ENCODE measurements around the gene PRAMEF10. TPM values are rescaled to one million over a fixed set of nuclear protein-coding genes. Genes with fewer than 3 reads are reported as not detected.
"Not testable (repeated sequence)": the region's sequence is repeated elsewhere in the genome, so short reads cannot be mapped to it uniquely, and the experiment has no call there.

The PRAMEF10 gene
- total and polyA plus RNA-seq, 10 of the 15 experiments (the other 5 are each of a cell fraction or from before 2014, with no cell fraction given), result not detected

DNA sequence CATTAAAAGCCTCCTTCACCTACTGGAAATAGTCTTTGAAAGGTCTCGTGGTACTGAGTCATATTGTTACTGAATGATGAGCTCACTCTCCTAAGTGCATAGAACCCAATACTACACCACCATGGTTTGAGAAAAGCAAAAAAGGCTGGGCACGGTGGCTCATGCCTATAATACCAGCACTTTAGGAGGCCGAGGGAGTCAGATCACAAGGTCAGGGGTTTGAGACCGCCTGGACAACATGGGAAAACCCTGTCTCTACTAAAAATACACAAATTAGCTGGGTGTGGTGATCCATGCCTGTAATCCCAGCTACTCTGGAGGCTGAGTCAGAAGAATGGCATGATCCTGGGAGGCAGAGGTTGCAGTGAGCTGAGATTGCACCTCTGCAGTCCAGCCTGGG lies 46.3 kb downstream of the PRAMEF10 start:
- ChIA-PET RAD21 (ENCODE audit: unreplicated experiment) (no interaction called here), SMC1A (ENCODE audit: uncharacterized antibody, unreplicated experiment) (no interaction called here), POLR2A (no interaction called here), CTCF (no interaction called here)
- ATAC-seq (no peak), FAIRE-seq (no peak), DNase-seq (ENCODE audit: low read depth, low spot score) (no peak)
- TF ChIP-seq KDM1A (IDR thresholded peaks at IDR 0.05; ENCODE audit: borderline replicate concordance) (no peak), JUNB (IDR thresholded peaks at IDR 0.05) (peak; percentile 17; the same call in 1 of the 2 replicates)
- intact Hi-C loops (cut with micrococcal nuclease; ENCODE audit: unreplicated experiment) (no loop called here), in situ Hi-C loops (cut with MboI) (no loop called here)
- H3K27ac ChIP-seq (ENCODE audit: control insufficient read depth, insufficient read depth), result no peak overlapping the region
- no peak overlapping the region for H3K4me3 ChIP-seq
- BruUV-seq (replicated peaks), result no TSS peak
- H3K36me3 ChIP-seq (ENCODE audit: control insufficient read depth in 2 of 2, insufficient read depth in 2 of 2, low read length in 1 of 2), result no peaks in the 10 kb centered on the region
- 2% methylated on average over 4 of the region's 4 CpGs for WGBS (ENCODE audit: insufficient coverage, insufficient replicate concordance, low lambda C conversion rate, missing lambda C conversion rate)
- no peaks in the 10 kb centered on the region for H3K27me3 ChIP-seq (replicated peaks in 1 of 2; ENCODE audit: control insufficient read depth in 2 of 2, insufficient read depth in 2 of 2, low read length in 1 of 2)
- no peak overlapping the region for H2AFZ ChIP-seq (ENCODE audit: control insufficient read depth, low read depth, low read length)
- H3K9me3 ChIP-seq (replicated peaks; ENCODE audit: control insufficient read depth, insufficient read depth, low read length), result no peaks in the 10 kb centered on the region; the same call in 2 of the 3 replicates
- H3K9ac ChIP-seq (ENCODE audit: control insufficient read depth, insufficient read depth, low read length), result no peak overlapping the region
- H3K4me2 ChIP-seq (ENCODE audit: control insufficient read depth, insufficient read depth), result no peak overlapping the region
- H3K4me1 ChIP-seq (ENCODE audit: control insufficient read depth, insufficient read depth, low read length), result no peaks in the 10 kb centered on the region
- no peaks in the 10 kb centered on the region for H3K79me2 ChIP-seq (ENCODE audit: control insufficient read depth, insufficient read depth, low read length)
- no peaks in the 10 kb centered on the region for H4K20me1 ChIP-seq (ENCODE audit: control insufficient read depth, insufficient read depth)

DNA sequence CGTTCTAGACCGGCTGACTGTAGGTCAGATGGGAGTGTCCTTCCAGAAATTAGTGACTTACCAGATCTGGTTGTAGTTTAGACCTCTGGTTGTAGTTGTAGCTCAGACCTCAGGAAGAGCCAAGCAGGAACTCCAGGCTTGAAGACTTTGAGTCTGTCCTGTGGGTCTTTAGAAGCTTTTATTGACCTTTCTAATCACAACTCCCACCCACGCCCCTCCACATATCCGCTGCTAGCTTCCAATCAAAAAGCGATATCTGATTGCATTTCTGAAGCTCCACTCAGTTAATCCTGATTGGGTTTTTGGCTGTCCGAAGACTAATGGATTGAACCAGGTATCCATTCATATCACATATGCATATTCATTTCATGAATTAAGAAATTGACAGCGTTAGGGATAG lies 49.5 kb downstream of the PRAMEF10 start, which contains the start of gene HNRNPCL1:
Gene HNRNPCL1, minus strand, starts transcription at position 101 of the 400 bp plus-strand sequence. CDS start 431 bp downstream, outside the sequence.
- H3K36me3 ChIP-seq (ENCODE audit: control insufficient read depth in 2 of 2, insufficient read depth in 2 of 2, low read length in 1 of 2); in situ Hi-C loops (cut with MboI); H3K4me3 ChIP-seq; H3K4me1 ChIP-seq (ENCODE audit: control insufficient read depth, insufficient read depth, low read length); H3K79me2 ChIP-seq (ENCODE audit: control insufficient read depth, insufficient read depth, low read length); POLR2A ChIA-PET; RAD21 ChIA-PET (ENCODE audit: unreplicated experiment); H3K27ac ChIP-seq (ENCODE audit: control insufficient read depth, insufficient read depth); CTCF ChIA-PET; H2AFZ ChIP-seq (ENCODE audit: control insufficient read depth, low read depth, low read length); H3K9me3 ChIP-seq (replicated peaks; ENCODE audit: control insufficient read depth, insufficient read depth, low read length); DNase-seq (ENCODE audit: low read depth, low spot score); H3K9ac ChIP-seq (ENCODE audit: control insufficient read depth, insufficient read depth, low read length); H4K20me1 ChIP-seq (ENCODE audit: control insufficient read depth, insufficient read depth); FAIRE-seq; BruUV-seq (replicated peaks); intact Hi-C loops (cut with micrococcal nuclease; ENCODE audit: unreplicated experiment); SMC1A ChIA-PET (ENCODE audit: uncharacterized antibody, unreplicated experiment); H3K4me2 ChIP-seq (ENCODE audit: control insufficient read depth, insufficient read depth); H3K27me3 ChIP-seq (replicated peaks in 1 of 2; ENCODE audit: control insufficient read depth in 2 of 2, insufficient read depth in 2 of 2, low read length in 1 of 2); ATAC-seq: not testable (repeated sequence)
- 20% methylated on average over 7 of the region's 7 CpGs for WGBS (ENCODE audit: insufficient coverage, insufficient replicate concordance, low lambda C conversion rate, missing lambda C conversion rate)

Small RNAs within 50 kb of the gene (small RNA-seq; reads per million reads assigned to genes)
- gene RNU6-1072P, result not detected

Other genes with a start within 250 kb of the PRAMEF10 start
Only the 7 nearest of the 14 such genes appear.
- gene PRAMEF1, start 106.9 kb downstream of the PRAMEF10 start, total RNA-seq (2014; rRNA removed), result not detected in 2 replicates
- not detected in 2 replicates for gene PRAMEF1, start 106.9 kb downstream of the PRAMEF10 start, total RNA-seq (2014; rRNA removed; fragmentation: Illumina TruSeq; extraction: Trizol)
- gene PRAMEF1, start 106.9 kb downstream of the PRAMEF10 start, total RNA-seq (2021), result not detected in 2 replicates
- not detected in 2 replicates for gene PRAMEF1, start 106.9 kb downstream of the PRAMEF10 start, polyA plus RNA-seq (2011; rRNA removed)
- gene PRAMEF1, start 106.9 kb downstream of the PRAMEF10 start, polyA plus RNA-seq (2014; fragmentation: Illumina TruSeq; extraction: Trizol), result not detected in 2 replicates
- gene PRAMEF1, start 106.9 kb downstream of the PRAMEF10 start, polyA plus RNA-seq (2014; fragmentation: Nextera tagmentation; extraction: Ambion mirVana), result not detected
- gene PRAMEF1, start 106.9 kb downstream of the PRAMEF10 start, polyA plus RNA-seq (2014; rRNA removed), result not detected in 2 replicates
- not detected for gene PRAMEF1, start 106.9 kb downstream of the PRAMEF10 start, polyA plus RNA-seq (2016; fragmentation: Nextera tagmentation; extraction: Ambion mirVana)
- not detected in 2 replicates for gene PRAMEF11, start 66.9 kb downstream of the PRAMEF10 start, total RNA-seq (2014; rRNA removed)
- not detected in 2 replicates for gene PRAMEF11, start 66.9 kb downstream of the PRAMEF10 start, total RNA-seq (2014; rRNA removed; fragmentation: Illumina TruSeq; extraction: Trizol)
- gene PRAMEF11, start 66.9 kb downstream of the PRAMEF10 start, total RNA-seq (2021), result not detected in 2 replicates
- not detected in 2 replicates for gene PRAMEF11, start 66.9 kb downstream of the PRAMEF10 start, polyA plus RNA-seq (2011; rRNA removed)
- not detected in 2 replicates for gene PRAMEF11, start 66.9 kb downstream of the PRAMEF10 start, polyA plus RNA-seq (2014; fragmentation: Illumina TruSeq; extraction: Trizol)
- gene PRAMEF11, start 66.9 kb downstream of the PRAMEF10 start, polyA plus RNA-seq (2014; fragmentation: Nextera tagmentation; extraction: Ambion mirVana), result not detected
- not detected in 2 replicates for gene PRAMEF11, start 66.9 kb downstream of the PRAMEF10 start, polyA plus RNA-seq (2014; rRNA removed)
- not detected for gene PRAMEF11, start 66.9 kb downstream of the PRAMEF10 start, polyA plus RNA-seq (2016; fragmentation: Nextera tagmentation; extraction: Ambion mirVana)
- gene HNRNPCL1, start 49.5 kb downstream of the PRAMEF10 start, total RNA-seq (2014; rRNA removed), result not detected in 2 replicates
- not detected in 2 replicates for gene HNRNPCL1, start 49.5 kb downstream of the PRAMEF10 start, total RNA-seq (2014; rRNA removed; fragmentation: Illumina TruSeq; extraction: Trizol)
- gene HNRNPCL1, start 49.5 kb downstream of the PRAMEF10 start, total RNA-seq (2021), result not detected in 2 replicates
- gene HNRNPCL1, start 49.5 kb downstream of the PRAMEF10 start, polyA plus RNA-seq (2011; rRNA removed), result not detected in 2 replicates
- gene HNRNPCL1, start 49.5 kb downstream of the PRAMEF10 start, polyA plus RNA-seq (2014; fragmentation: Illumina TruSeq; extraction: Trizol), result not detected in 2 replicates
- not detected for gene HNRNPCL1, start 49.5 kb downstream of the PRAMEF10 start, polyA plus RNA-seq (2014; fragmentation: Nextera tagmentation; extraction: Ambion mirVana)
- not detected in 2 replicates for gene HNRNPCL1, start 49.5 kb downstream of the PRAMEF10 start, polyA plus RNA-seq (2014; rRNA removed)
- not detected for gene HNRNPCL1, start 49.5 kb downstream of the PRAMEF10 start, polyA plus RNA-seq (2016; fragmentation: Nextera tagmentation; extraction: Ambion mirVana)
- gene PRAMEF2, start 41.2 kb downstream of the PRAMEF10 start, total RNA-seq (2014; rRNA removed), result not detected in 2 replicates
- not detected in 2 replicates for gene PRAMEF2, start 41.2 kb downstream of the PRAMEF10 start, total RNA-seq (2014; rRNA removed; fragmentation: Illumina TruSeq; extraction: Trizol)
- gene PRAMEF2, start 41.2 kb downstream of the PRAMEF10 start, total RNA-seq (2021), result not detected in 2 replicates
- gene PRAMEF2, start 41.2 kb downstream of the PRAMEF10 start, polyA plus RNA-seq (2011; rRNA removed), result not detected in 2 replicates
- not detected in 2 replicates for gene PRAMEF2, start 41.2 kb downstream of the PRAMEF10 start, polyA plus RNA-seq (2014; fragmentation: Illumina TruSeq; extraction: Trizol)
- gene PRAMEF2, start 41.2 kb downstream of the PRAMEF10 start, polyA plus RNA-seq (2014; fragmentation: Nextera tagmentation; extraction: Ambion mirVana), result not detected
- not detected in 2 replicates for gene PRAMEF2, start 41.2 kb downstream of the PRAMEF10 start, polyA plus RNA-seq (2014; rRNA removed)
- gene PRAMEF2, start 41.2 kb downstream of the PRAMEF10 start, polyA plus RNA-seq (2016; fragmentation: Nextera tagmentation; extraction: Ambion mirVana), result not detected
- not detected in 2 replicates for gene PRAMEF4, start 12.1 kb downstream of the PRAMEF10 start, total RNA-seq (2014; rRNA removed)
- gene PRAMEF4, start 12.1 kb downstream of the PRAMEF10 start, total RNA-seq (2014; rRNA removed; fragmentation: Illumina TruSeq; extraction: Trizol), result not detected in 2 replicates
- gene PRAMEF4, start 12.1 kb downstream of the PRAMEF10 start, total RNA-seq (2021), result not detected in 2 replicates
- gene PRAMEF4, start 12.1 kb downstream of the PRAMEF10 start, polyA plus RNA-seq (2011; rRNA removed), result not detected in 2 replicates
- gene PRAMEF4, start 12.1 kb downstream of the PRAMEF10 start, polyA plus RNA-seq (2014; fragmentation: Illumina TruSeq; extraction: Trizol), result not detected in 2 replicates
- gene PRAMEF4, start 12.1 kb downstream of the PRAMEF10 start, polyA plus RNA-seq (2014; fragmentation: Nextera tagmentation; extraction: Ambion mirVana), result not detected
- gene PRAMEF4, start 12.1 kb downstream of the PRAMEF10 start, polyA plus RNA-seq (2014; rRNA removed), result not detected in 2 replicates
- gene PRAMEF4, start 12.1 kb downstream of the PRAMEF10 start, polyA plus RNA-seq (2016; fragmentation: Nextera tagmentation; extraction: Ambion mirVana), result not detected
- gene PRAMEF7, start 18.3 kb upstream of the PRAMEF10 start, total RNA-seq (2014; rRNA removed), result not detected in 2 replicates
- not detected in 2 replicates for gene PRAMEF7, start 18.3 kb upstream of the PRAMEF10 start, total RNA-seq (2014; rRNA removed; fragmentation: Illumina TruSeq; extraction: Trizol)
- not detected in 2 replicates for gene PRAMEF7, start 18.3 kb upstream of the PRAMEF10 start, total RNA-seq (2021)
- gene PRAMEF7, start 18.3 kb upstream of the PRAMEF10 start, polyA plus RNA-seq (2011; rRNA removed), result not detected in 2 replicates
- gene PRAMEF7, start 18.3 kb upstream of the PRAMEF10 start, polyA plus RNA-seq (2014; fragmentation: Illumina TruSeq; extraction: Trizol), result not detected in 2 replicates
- not detected for gene PRAMEF7, start 18.3 kb upstream of the PRAMEF10 start, polyA plus RNA-seq (2014; fragmentation: Nextera tagmentation; extraction: Ambion mirVana)
- not detected in 2 replicates for gene PRAMEF7, start 18.3 kb upstream of the PRAMEF10 start, polyA plus RNA-seq (2014; rRNA removed)
- gene PRAMEF7, start 18.3 kb upstream of the PRAMEF10 start, polyA plus RNA-seq (2016; fragmentation: Nextera tagmentation; extraction: Ambion mirVana), result not detected
- not detected in 2 replicates for gene PRAMEF6, start 49.3 kb upstream of the PRAMEF10 start, total RNA-seq (2014; rRNA removed)
- gene PRAMEF6, start 49.3 kb upstream of the PRAMEF10 start, total RNA-seq (2014; rRNA removed; fragmentation: Illumina TruSeq; extraction: Trizol), result not detected in 2 replicates
- gene PRAMEF6, start 49.3 kb upstream of the PRAMEF10 start, total RNA-seq (2021), result not detected in 2 replicates
- gene PRAMEF6, start 49.3 kb upstream of the PRAMEF10 start, polyA plus RNA-seq (2011; rRNA removed), result not detected in 2 replicates
- not detected in 2 replicates for gene PRAMEF6, start 49.3 kb upstream of the PRAMEF10 start, polyA plus RNA-seq (2014; fragmentation: Illumina TruSeq; extraction: Trizol)
- under 1 TPM in 1 of 2 experiments, not detected in 1; 0.04 TPM for gene PRAMEF6, start 49.3 kb upstream of the PRAMEF10 start, polyA plus RNA-seq (2014; fragmentation: Nextera tagmentation; extraction: Ambion mirVana)
- not detected in 2 replicates for gene PRAMEF6, start 49.3 kb upstream of the PRAMEF10 start, polyA plus RNA-seq (2014; rRNA removed)
- gene PRAMEF6, start 49.3 kb upstream of the PRAMEF10 start, polyA plus RNA-seq (2016; fragmentation: Nextera tagmentation; extraction: Ambion mirVana), result not detected

Data from GM12878 (cell line).